Heart right ventricle (tissue), 16 donors: ENCODE measurements around the gene LARP1B. TPM values are rescaled to one million over a fixed set of nuclear protein-coding genes. Genes with fewer than 3 reads are reported as not detected.
"Not testable (repeated sequence)": the region's sequence is repeated elsewhere in the genome, so short reads cannot be mapped to it uniquely, and the experiment has no call there.

Experiments used
- ATAC-seq, 8 donors: fragments of 200-7000 bp; cut with Tn5 transposase; one replicate each; pipeline ENCODE4 v1.9.1; 2020; ENCODE audit warnings: mild to moderate bottlenecking in 8 of 8, moderate library complexity in 8 of 8, moderate number of reproducible peaks in 1 of 8
- DNase-seq, 2 donors: peaks; one replicate each; pipeline ENCODE4 v3.0.0-alpha.2; 2020
- H3K27ac ChIP-seq, 10 donors: fragments of 200-600 bp; sonication (generic) in 2 of 10; one replicate each; pipeline versions ENCODE4 v1.5.0 to v1.8.0; 2020 to 2022; ENCODE audit warnings: mild to moderate bottlenecking in 3 of 10
- H3K27me3 ChIP-seq, 7 donors: fragments of 200-600 bp; one replicate each; pipeline ENCODE4 v1.8.0; 2021 to 2022; ENCODE audit warnings: mild to moderate bottlenecking in 2 of 7
- H3K36me3 ChIP-seq, 9 donors: fragments of 200-600 bp; sonication (generic) in 1 of 9; one replicate each; pipeline versions ENCODE4 v1.5.0 to v1.8.0; 2020 to 2022; ENCODE audit warnings: mild to moderate bottlenecking in 2 of 9
- H3K4me1 ChIP-seq, 9 donors: fragments of 200-600 bp; sonication (generic) in 1 of 9; one replicate each; pipeline versions ENCODE4 v1.5.0 to v1.8.0; 2020 to 2022; ENCODE audit warnings: mild to moderate bottlenecking in 4 of 9
- H3K4me3 ChIP-seq, 10 donors: fragments of 200-600 bp; sonication (generic) in 2 of 10; one replicate each; pipeline versions ENCODE4 v1.5.0 to v1.8.0; 2020 to 2022; ENCODE audit warnings: mild to moderate bottlenecking in 7 of 10, moderate library complexity in 2 of 10
- H3K9me3 ChIP-seq, 11 donors: fragments of 200-600 bp in 10 of 11; sonication (generic) in 2 of 11; one replicate each; pipeline versions ENCODE4 v1.5.0 to v1.8.0; 2013 to 2022; ENCODE audit warnings: mild to moderate bottlenecking in 2 of 11, control low read depth in 1 of 11, moderate library complexity in 1 of 11
- CTCF ChIP-seq, 9 donors: fragments of 200-600 bp; sonication (generic) in 2 of 9; IDR thresholded peaks; one replicate each; pipeline versions ENCODE4 v1.5.0 to v1.8.0; 2021 to 2022; ENCODE audit warnings: antibody characterized with exemption in 9 of 9, mild to moderate bottlenecking in 5 of 9, moderate library complexity in 1 of 9
- WGBS, 2 donors: extraction: QIAGEN DNeasy Blood & Tissue Kit; methylation state at CpG; one replicate each; pipeline ENCODE4 v1.1.7; 2013; ENCODE audit warnings: inconsistent platforms in 1 of 2; 5-methylcytosine and 5-hydroxymethylcytosine counted together
- intact Hi-C, 10 donors: fragments of 100-400 bp; cut with DNase I; formaldehyde crosslinking; loops; one replicate each; pipeline versions ENCODE4 v1.11.1 to v1.14.2; 2022
- polyA plus RNA-seq, 2 donors: library from polyadenylated mRNA; stranded (reverse); fragments of 200-250 nt; gene quantifications; one replicate each; pipeline ENCODE4 v1.2.3, GENCODE V29; 2013
- total RNA-seq, 10 donors: library from RNA; stranded (reverse); fragmentation: NEBNext Ultra II Directional in 3 of 10; extraction: Animal tissue kit (Norgen Biotek cat#: 25700) in 3 of 10; gene quantifications; one replicate each; pipeline versions ENCODE4 v1.2.1 to v1.2.4, GENCODE V29; 2021 to 2023
- donor health status: Arrhythmogenic right ventricular cardiomyopathy.
- donor health status: ischemic (EF 13 %, LVEDD 7.1; RV severe dilation, severe dysfunction).
- donor health status: healthy with polysubstance abuse.
- donor health status: DM: no; HTN: yes; CAD: no.
- donor health status: DM: no; HTN: no; CAD: no.
- donor health status: ischemic (EF 25% LVEDD 6.9; RV normal size, moderate dysfunction).
- donor health status: ischemic (EF 25% LVEDD 5.7; RV mildly dilated, moderate dysfunction).
- donor health status: healthy.
- donor health status: DM: yes; HTN: yes; CAD: no.
- donor health status: Ischemic cardiomyopathy.
- donor health status: ischemic (EF 35%, LVEDD 5.7; RV mildly dilated, moderate dysfunction).
- donor health status: nonischemic (EF 11% LVEDD 7.7; RV severe dilation, severe dysfunction).
- donor health status: DM: yes; HTN: yes; CAD: no.
- donor health status: PGD.
- donor health status: ischemic (EF 29% LVEDD 5.4; RV normal size, mild dysfunction).
- donor health status: nonischemic (EF 23%, LVEDD 6.1; RV moderate dilation, normal function).

Gene LARP1B
- total and polyA plus RNA-seq, 12 donors = 14.5 to 20.3 (median 18.9) TPM

DNA sequence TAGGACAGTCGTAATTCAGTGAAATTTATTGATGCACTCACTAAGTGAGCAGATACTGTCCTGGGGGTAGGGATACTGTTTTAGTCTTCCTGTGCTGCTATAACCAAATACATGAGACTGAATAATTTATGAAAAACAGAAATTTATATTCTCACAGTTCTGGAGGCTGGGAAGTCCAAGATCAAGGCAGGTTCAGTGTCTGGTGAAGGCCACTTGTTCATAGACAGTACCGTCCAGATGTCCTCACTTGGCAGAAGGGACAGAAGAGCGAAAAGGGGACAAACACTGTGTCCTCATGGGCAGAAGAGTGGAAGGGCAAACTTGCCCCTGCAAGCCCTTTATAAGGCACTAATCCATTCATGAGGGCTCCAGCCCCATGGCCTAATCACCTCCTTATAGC, 180.9 kb downstream of the LARP1B start:
- no peak overlapping the region for H3K4me3 ChIP-seq
- DNase-seq = no peak
- WGBS, 2 donors = 90 to 95% methylated on average over 3 of the region's 3 CpGs
- H3K27ac ChIP-seq = no peak overlapping the region
- no peaks in the 10 kb centered on the region for H3K4me1 ChIP-seq
- intact Hi-C loops = no loop called here
- no peak for ATAC-seq
- no peaks in the 10 kb centered on the region for H3K27me3 ChIP-seq
- TF ChIP-seq CTCF (IDR thresholded peaks at IDR 0.05) = no peak
- no peaks in the 10 kb centered on the region for H3K9me3 ChIP-seq
- no peaks in the 10 kb centered on the region for H3K36me3 ChIP-seq

- TF ChIP-seq CTCF (IDR thresholded peaks at IDR 0.05) = no peak
Measured at GRCh38 chr4:128242601-128243000, 181.5 kb downstream of the LARP1B start.

DNA sequence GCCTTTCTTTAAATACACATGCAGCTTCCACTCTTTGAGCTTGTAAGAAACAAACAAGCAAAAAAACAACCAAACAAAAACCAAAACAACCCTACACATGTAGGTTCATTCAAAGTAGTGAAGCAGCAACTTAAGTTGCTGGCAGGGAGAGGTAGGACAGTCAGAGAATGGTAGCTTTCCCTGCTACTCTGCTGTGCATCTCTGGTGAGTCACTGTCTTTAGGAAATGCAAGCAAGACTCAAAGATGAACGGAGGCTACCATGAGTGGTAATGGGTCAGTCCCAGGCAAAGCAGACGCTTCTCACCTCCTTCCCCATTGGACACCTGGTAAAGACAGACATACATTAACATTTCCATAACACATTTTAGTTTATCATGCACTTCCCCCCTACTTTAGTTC, 183.3 kb downstream of the LARP1B start:
- no peak for DNase-seq
- H3K9me3 ChIP-seq = peaks cover 0 to 18% (median 0%) of the 10 kb centered on the region in 11 donors
- H3K27me3 ChIP-seq = no peaks in the 10 kb centered on the region
- H3K4me3 ChIP-seq = no peak overlapping the region
- H3K4me1 ChIP-seq = no peaks in the 10 kb centered on the region
- ATAC-seq = no peak
- no peak for TF ChIP-seq CTCF (IDR thresholded peaks at IDR 0.05)
- WGBS, 2 donors = 87 to 91% methylated on average over 2 of the region's 2 CpGs
- H3K27ac ChIP-seq = no peak overlapping the region
- intact Hi-C loops = no loop called here
- no peaks in the 10 kb centered on the region for H3K36me3 ChIP-seq

More at GRCh38 chr4:128242601-128243000, 181.5 kb downstream of the LARP1B start:
- H3K4me3 ChIP-seq = no peak overlapping the region
- H3K36me3 ChIP-seq = no peaks in the 10 kb centered on the region
- intact Hi-C loops = no loop called here
- DNase-seq (no peak), ATAC-seq (no peak)
- no peaks in the 10 kb centered on the region for H3K9me3 ChIP-seq
- no peak overlapping the region for H3K27ac ChIP-seq
- WGBS, 2 donors = 93 to 94% methylated on average over 4 of the region's 4 CpGs
- H3K27me3 ChIP-seq = no peaks in the 10 kb centered on the region
- no peaks in the 10 kb centered on the region for H3K4me1 ChIP-seq

DNA sequence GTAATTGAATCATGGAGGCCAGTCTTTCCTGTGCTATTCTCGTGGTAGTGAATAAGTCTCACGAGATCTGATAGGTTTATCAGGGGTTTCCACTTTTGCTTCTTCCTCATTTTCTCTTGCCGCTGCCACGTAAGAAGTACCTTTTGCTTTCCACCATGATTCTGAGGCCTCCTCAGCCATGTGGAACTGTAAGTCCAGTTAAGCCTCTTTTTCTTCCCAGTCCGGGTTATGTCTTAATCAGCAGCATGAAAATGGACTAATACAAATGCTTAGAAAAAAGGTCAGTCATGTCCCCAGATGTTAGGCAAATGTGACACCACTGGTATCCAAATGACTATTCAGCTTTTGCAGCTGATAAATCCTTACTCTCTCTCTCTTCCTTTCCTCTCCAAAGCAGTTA, 184.3 kb downstream of the LARP1B start:
- H3K9me3 ChIP-seq = peaks cover 0 to 28% (median 3%) of the 10 kb centered on the region in 11 donors
- intact Hi-C loops, H3K4me3 ChIP-seq, ATAC-seq, DNase-seq, H3K27ac ChIP-seq, H3K4me1 ChIP-seq, H3K27me3 ChIP-seq, H3K36me3 ChIP-seq: not testable (repeated sequence)
- 84 to 90% methylated on average over 5 of the region's 5 CpGs for whole genome bisulfite sequencing, 2 donors

DNA sequence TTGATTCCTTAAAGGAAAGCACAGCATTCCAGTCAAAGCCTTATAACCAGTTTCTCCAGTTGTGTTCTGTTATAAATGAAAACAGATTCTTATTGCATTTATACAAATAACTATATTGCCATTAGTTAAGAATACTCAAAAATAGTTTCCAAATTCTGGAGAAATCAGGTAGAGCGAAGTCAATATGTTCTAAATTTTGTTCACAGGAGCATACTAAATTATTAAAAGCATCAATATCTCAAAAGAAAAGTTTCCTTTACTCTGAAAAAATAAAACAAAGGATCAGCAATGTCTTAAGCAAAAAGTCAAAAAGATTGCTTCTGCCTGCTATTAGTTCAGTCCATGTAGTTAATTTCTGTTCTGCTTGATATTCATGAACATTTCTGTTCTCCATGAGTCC, 186.8 kb downstream of the LARP1B start:
- intact Hi-C loops = no loop called here
- no peak for TF ChIP-seq CTCF (IDR thresholded peaks at IDR 0.05)
- Histone ChIP-seq H3K36me3 (no peaks in the 10 kb centered on the region), H3K27ac (no peak overlapping the region), H3K27me3 (no peaks in the 10 kb centered on the region), H3K4me3 (no peak overlapping the region), H3K4me1 (no peaks in the 10 kb centered on the region), H3K9me3 (peaks cover 0 to 31% (median 6%) of the 10 kb centered on the region in 11 donors)
- DNase-seq (no peak), ATAC-seq (no peak)
- WGBS, 2 donors = 99 to 100% methylated on average over 1 of the region's 1 CpG
